ENCODE measurements around the gene KCNQ2. TPM values are rescaled to one million over a fixed set of nuclear protein-coding genes. Genes with fewer than 3 reads are reported as not detected.

The KCNQ2 gene
- total and polyA plus RNA-seq, 2 experiments from 2014 or later: 68.5 to 92.4 TPM

DNA sequence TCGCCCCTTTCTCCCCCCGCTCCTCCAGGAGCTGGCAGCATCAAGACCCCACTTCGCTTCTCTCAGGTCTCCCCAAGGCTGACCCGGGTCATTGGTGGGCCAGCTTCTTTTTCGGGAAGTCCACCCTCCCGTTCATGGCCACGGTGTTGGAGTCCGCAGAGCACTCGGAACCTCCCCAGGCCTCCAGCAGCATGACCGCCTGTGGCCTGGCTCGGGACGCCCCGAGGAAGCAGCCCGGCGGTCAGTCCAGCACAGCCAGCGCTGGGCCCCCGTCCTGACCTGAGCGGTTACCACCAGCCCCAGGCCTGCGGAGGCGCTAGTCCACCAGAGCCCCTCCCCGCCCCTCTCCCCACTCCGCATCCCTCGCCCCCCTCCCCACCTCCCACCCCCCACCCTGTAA, 49.1 kb upstream of the KCNQ2 start:
- peaks cover 4% of the 10 kb centered on the region; the same call in 1 of the 2 replicates for H3K79me2 ChIP-seq (replicated peaks; ENCODE audit: insufficient read depth)
- TF ChIP-seq, protein P1, sequence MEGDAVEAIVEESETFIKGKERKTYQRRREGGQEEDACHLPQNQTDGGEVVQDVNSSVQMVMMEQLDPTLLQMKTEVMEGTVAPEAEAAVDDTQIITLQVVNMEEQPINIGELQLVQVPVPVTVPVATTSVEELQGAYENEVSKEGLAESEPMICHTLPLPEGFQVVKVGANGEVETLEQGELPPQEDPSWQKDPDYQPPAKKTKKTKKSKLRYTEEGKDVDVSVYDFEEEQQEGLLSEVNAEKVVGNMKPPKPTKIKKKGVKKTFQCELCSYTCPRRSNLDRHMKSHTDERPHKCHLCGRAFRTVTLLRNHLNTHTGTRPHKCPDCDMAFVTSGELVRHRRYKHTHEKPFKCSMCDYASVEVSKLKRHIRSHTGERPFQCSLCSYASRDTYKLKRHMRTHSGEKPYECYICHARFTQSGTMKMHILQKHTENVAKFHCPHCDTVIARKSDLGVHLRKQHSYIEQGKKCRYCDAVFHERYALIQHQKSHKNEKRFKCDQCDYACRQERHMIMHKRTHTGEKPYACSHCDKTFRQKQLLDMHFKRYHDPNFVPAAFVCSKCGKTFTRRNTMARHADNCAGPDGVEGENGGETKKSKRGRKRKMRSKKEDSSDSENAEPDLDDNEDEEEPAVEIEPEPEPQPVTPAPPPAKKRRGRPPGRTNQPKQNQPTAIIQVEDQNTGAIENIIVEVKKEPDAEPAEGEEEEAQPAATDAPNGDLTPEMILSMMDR (conservative IDR thresholded peaks at IDR 0.05; ENCODE audit: low read depth in 2 of 2): peak in 1 of 2 experiments; percentile 31; a peak in 1 of 4 replicates
- no peak for TF ChIP-seq NANOG (IDR thresholded peaks at IDR 0.05; ENCODE audit: borderline replicate concordance)
- no peak overlapping the region for H2AFZ ChIP-seq
- Mint-ChIP-seq H3K4me3 (peak overlapping the region; percentile 89), H3K36me3 (ENCODE audit: low read depth) (peaks cover 40% of the 10 kb centered on the region), H3K27ac (peak overlapping the region; percentile 89), H3K4me1 (peaks cover 14% of the 10 kb centered on the region), H3K27me3 (ENCODE audit: insufficient read depth, low read depth, poor library complexity) (peaks cover 21% of the 10 kb centered on the region), H3K9me3 (peaks cover 28% of the 10 kb centered on the region)
- peaks cover 12% of the 10 kb centered on the region; the same call in 1 of the 2 replicates for H3K4me1 ChIP-seq (ENCODE audit: insufficient read depth)
- peak overlapping the region; percentile 86 for H3K4me3 ChIP-seq
- no peak overlapping the region for H3K27ac ChIP-seq (ENCODE audit: low read depth)
- peak; percentile 13 for ATAC-seq
- DNase-seq (ENCODE audit: low spot score): peak; percentile 59
- H4K20me1 ChIP-seq (replicated peaks; ENCODE audit: insufficient read depth): peaks cover 2% of the 10 kb centered on the region; the same call in 1 of the 2 replicates
- H3K36me3 ChIP-seq (ENCODE audit: insufficient read depth): no peaks in the 10 kb centered on the region
- H3K4me2 ChIP-seq: peak overlapping the region; percentile 95
- peaks cover 13% of the 10 kb centered on the region; the same call in 1 of the 2 replicates for H3F3A ChIP-seq (replicated peaks; ENCODE audit: low read depth)
- H3K9me2 ChIP-seq (ENCODE audit: insufficient read depth): no peaks in the 10 kb centered on the region
- H3K27me3 ChIP-seq (ENCODE audit: insufficient read depth): no peaks in the 10 kb centered on the region

GRCh38 chr20:63520934-63521601, 48.6 kb upstream of the KCNQ2 start:
- no peak overlapping the region for H3K27ac ChIP-seq (ENCODE audit: low read depth)

More at GRCh38 chr20:63520934-63521601, 48.6 kb upstream of the KCNQ2 start:
- ATAC-seq (peak; percentile 30), DNase-seq (ENCODE audit: low spot score) (peak; percentile 82)
- Mint-ChIP-seq H3K36me3 (ENCODE audit: low read depth) (peaks cover 40% of the 10 kb centered on the region), H3K27ac (peak overlapping the region; percentile 89), H3K4me3 (peak overlapping the region; percentile 89), H3K9me3 (peaks cover 28% of the 10 kb centered on the region), H3K4me1 (peaks cover 14% of the 10 kb centered on the region), H3K27me3 (ENCODE audit: insufficient read depth, low read depth, poor library complexity) (peaks cover 21% of the 10 kb centered on the region)
- Histone ChIP-seq H3K79me2 (replicated peaks; ENCODE audit: insufficient read depth) (peaks cover 4% of the 10 kb centered on the region; the same call in 1 of the 2 replicates), H3K9me2 (ENCODE audit: insufficient read depth) (no peaks in the 10 kb centered on the region), H3K4me3 (peak overlapping the region; percentile 86), H3K36me3 (ENCODE audit: insufficient read depth) (no peaks in the 10 kb centered on the region), H3F3A (replicated peaks; ENCODE audit: low read depth) (peaks cover 13% of the 10 kb centered on the region; the same call in 1 of the 2 replicates), H3K4me1 (ENCODE audit: insufficient read depth) (peaks cover 12% of the 10 kb centered on the region; the same call in 1 of the 2 replicates), H4K20me1 (replicated peaks; ENCODE audit: insufficient read depth) (peaks cover 2% of the 10 kb centered on the region; the same call in 1 of the 2 replicates), H3K4me2 (peak overlapping the region; percentile 95), H2AFZ (no peak overlapping the region), H3K27me3 (ENCODE audit: insufficient read depth) (no peaks in the 10 kb centered on the region)
- TF ChIP-seq, protein P1 (conservative IDR thresholded peaks at IDR 0.05; ENCODE audit: low read depth in 2 of 2): peak in 1 of 2 experiments; percentile 14; a peak in 1 of 4 replicates
- no peak for TF ChIP-seq CREB1 (CRISPR knock-in tag; IDR thresholded peaks at IDR 0.05; ENCODE audit: low read depth)

Data from GM23338 (cell line).